Measurements from ENCODE around the gene TRIM54.
"Not testable (repeated sequence)": the region's sequence is repeated elsewhere in the genome, so short reads cannot be mapped to it uniquely, and the experiment has no call there.

Gene TRIM54

GRCh38 chr2:27288610-27289009 lies 6.4 kb downstream of the TRIM54 start:
- no peak for DNase-seq

GRCh38 chr2:27290549-27290948 lies 8.3 kb downstream of the TRIM54 start:
- DNase-seq, result no peak

GRCh38 chr2:27291865-27292264 lies 9.6 kb downstream of the TRIM54 start:
- no peak for DNase-seq

GRCh38 chr2:27294928-27295327 lies 12.7 kb downstream of the TRIM54 start:
- no peak for DNase-seq

- no peak for DNase-seq
These were observed 14.3 kb downstream of the TRIM54 start for GRCh38 chr2:27296481-27296880.

GRCh38 chr2:27297195-27297594 lies 15.0 kb downstream of the TRIM54 start:
- DNase-seq, result no peak

- no peak for DNase-seq
These were observed 16.3 kb downstream of the TRIM54 start for GRCh38 chr2:27298391-27299080.

GRCh38 chr2:27300606-27301005 lies 18.4 kb downstream of the TRIM54 start:
- DNase-seq, result not testable (repeated sequence)

- DNase-seq, result peak; percentile 67
These were observed 21.1 kb downstream of the TRIM54 start for GRCh38 chr2:27303093-27304025.

- DNase-seq, result no peak
These were observed 22.4 kb downstream of the TRIM54 start for GRCh38 chr2:27304488-27305240.

- DNase-seq, result no peak
These were observed 23.3 kb downstream of the TRIM54 start for GRCh38 chr2:27305516-27305915.

- no peak for DNase-seq
These were observed 23.9 kb downstream of the TRIM54 start for GRCh38 chr2:27306136-27306535.

GRCh38 chr2:27306573-27307286 lies 24.5 kb downstream of the TRIM54 start:
- DNase-seq, result no peak

- DNase-seq, result no peak
These were observed 25.0 kb downstream of the TRIM54 start for GRCh38 chr2:27307287-27307544.

- no peak for DNase-seq
These were observed 25.5 kb downstream of the TRIM54 start for GRCh38 chr2:27307545-27308358.

GRCh38 chr2:27308359-27308881 lies 26.2 kb downstream of the TRIM54 start, which contains the start of gene UCN:
Gene UCN, minus strand, starts transcription at chr2:27308445. Its CDS starts 550 bp downstream, at chr2:27307895.
- peak; percentile 35 for DNase-seq

GRCh38 chr2:27309651-27310050 lies 27.4 kb downstream of the TRIM54 start:
- no peak for DNase-seq

GRCh38 chr2:27312152-27312551 lies 29.9 kb downstream of the TRIM54 start:
- DNase-seq, result no peak

- no peak for DNase-seq
These were observed 31.8 kb downstream of the TRIM54 start for GRCh38 chr2:27313882-27314645.

- no peak for DNase-seq
These were observed 32.5 kb downstream of the TRIM54 start for GRCh38 chr2:27314709-27315108.

GRCh38 chr2:27315122-27315521 lies 32.9 kb downstream of the TRIM54 start:
- no peak for DNase-seq

Data from fibroblast of skin of right biceps (primary cell).